Lower lobe of right lung (tissue), 2 donors: ENCODE results near the gene LRPAP1. TPM values are rescaled to one million over a fixed set of nuclear protein-coding genes. Genes with fewer than 3 reads are reported as not detected.
"Not testable (repeated sequence)": the region's sequence is repeated elsewhere in the genome, so short reads cannot be mapped to it uniquely, and the experiment has no call there.

ENCODE experiments used
- ATAC-seq, 2 donors: fragments of 200-7000 bp; cut with Tn5 transposase; one replicate each; pipeline ENCODE4 v1.9.1; 2020 to 2022; ENCODE audit warnings: mild to moderate bottlenecking in 2 of 2, moderate library complexity in 2 of 2
- DNase-seq: peaks from one replicate; pipeline ENCODE4 v3.0.0-alpha.2; 2020
- H3K27ac ChIP-seq: fragments of 200-600 bp; one replicate; pipeline ENCODE4 v1.8.0; 2022
- H3K27me3 ChIP-seq: fragments of 200-600 bp; one replicate; pipeline ENCODE4 v1.8.0; 2022; ENCODE audit warnings: low read depth
- H3K36me3 ChIP-seq: fragments of 200-600 bp; one replicate; pipeline ENCODE4 v1.8.0; 2022; ENCODE audit warnings: mild to moderate bottlenecking
- H3K4me1 ChIP-seq: fragments of 200-600 bp; one replicate; pipeline ENCODE4 v1.8.0; 2022
- H3K4me3 ChIP-seq: fragments of 200-600 bp; one replicate; pipeline ENCODE4 v1.8.0; 2022; ENCODE audit warnings: mild to moderate bottlenecking
- H3K9me3 ChIP-seq: fragments of 200-600 bp; one replicate; pipeline ENCODE4 v1.8.0; 2022
- intact Hi-C: fragments of 100-400 bp; cut with DNase I; formaldehyde crosslinking; loops from one replicate; pipeline ENCODE4 v1.11.0; 2022
- total RNA-seq: library from RNA; stranded (reverse); fragmentation: NEBNext Ultra II Directional; extraction: Animal tissue kit (Norgen Biotek cat#: 25700); gene quantifications from one replicate; pipeline ENCODE4 v1.2.1, GENCODE V29; 2021
- TF ChIP-seq, protein P1 (sequence below): fragments of 200-600 bp; IDR thresholded peaks from one replicate; pipeline ENCODE4 v1.8.0; 2022; ENCODE audit warnings: antibody characterized with exemption, mild to moderate bottlenecking
- donor health status: DM: no; HTN: yes; CAD: no; lungs with severe emphysema.

LRPAP1 gene
- total RNA-seq, 1 donor from 2014 or later = 224 TPM

DNA sequence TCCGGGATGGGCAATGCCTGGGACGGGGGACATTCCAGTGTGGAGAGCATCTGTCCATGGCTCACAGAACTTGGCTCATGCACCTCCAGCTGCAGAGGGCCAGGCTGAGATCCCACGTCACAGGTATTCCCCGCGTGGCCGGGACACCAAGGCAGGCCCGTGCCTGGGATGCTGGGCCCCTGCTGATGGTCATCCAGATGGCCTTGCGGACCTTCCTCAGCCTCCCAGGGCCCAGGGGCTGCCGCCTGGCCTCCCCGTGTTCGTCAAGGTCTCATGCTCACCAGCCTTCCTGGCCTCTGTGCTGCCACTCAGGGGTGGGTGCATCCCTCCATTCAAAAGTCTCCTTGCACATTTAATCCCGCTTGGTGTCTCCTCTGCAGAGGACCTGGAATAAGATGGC, 40.9 kb upstream of the LRPAP1 start:
- Histone ChIP-seq H3K4me1 (no peaks in the 10 kb centered on the region), H3K36me3 (no peaks in the 10 kb centered on the region), H3K27me3 (no peaks in the 10 kb centered on the region), H3K27ac (no peak overlapping the region), H3K9me3 (no peaks in the 10 kb centered on the region), H3K4me3 (no peak overlapping the region)
- TF ChIP-seq, protein P1, sequence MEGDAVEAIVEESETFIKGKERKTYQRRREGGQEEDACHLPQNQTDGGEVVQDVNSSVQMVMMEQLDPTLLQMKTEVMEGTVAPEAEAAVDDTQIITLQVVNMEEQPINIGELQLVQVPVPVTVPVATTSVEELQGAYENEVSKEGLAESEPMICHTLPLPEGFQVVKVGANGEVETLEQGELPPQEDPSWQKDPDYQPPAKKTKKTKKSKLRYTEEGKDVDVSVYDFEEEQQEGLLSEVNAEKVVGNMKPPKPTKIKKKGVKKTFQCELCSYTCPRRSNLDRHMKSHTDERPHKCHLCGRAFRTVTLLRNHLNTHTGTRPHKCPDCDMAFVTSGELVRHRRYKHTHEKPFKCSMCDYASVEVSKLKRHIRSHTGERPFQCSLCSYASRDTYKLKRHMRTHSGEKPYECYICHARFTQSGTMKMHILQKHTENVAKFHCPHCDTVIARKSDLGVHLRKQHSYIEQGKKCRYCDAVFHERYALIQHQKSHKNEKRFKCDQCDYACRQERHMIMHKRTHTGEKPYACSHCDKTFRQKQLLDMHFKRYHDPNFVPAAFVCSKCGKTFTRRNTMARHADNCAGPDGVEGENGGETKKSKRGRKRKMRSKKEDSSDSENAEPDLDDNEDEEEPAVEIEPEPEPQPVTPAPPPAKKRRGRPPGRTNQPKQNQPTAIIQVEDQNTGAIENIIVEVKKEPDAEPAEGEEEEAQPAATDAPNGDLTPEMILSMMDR = no peak
- DNase-seq = no peak
- ATAC-seq = no peak
- intact Hi-C loops = no loop called here

DNA sequence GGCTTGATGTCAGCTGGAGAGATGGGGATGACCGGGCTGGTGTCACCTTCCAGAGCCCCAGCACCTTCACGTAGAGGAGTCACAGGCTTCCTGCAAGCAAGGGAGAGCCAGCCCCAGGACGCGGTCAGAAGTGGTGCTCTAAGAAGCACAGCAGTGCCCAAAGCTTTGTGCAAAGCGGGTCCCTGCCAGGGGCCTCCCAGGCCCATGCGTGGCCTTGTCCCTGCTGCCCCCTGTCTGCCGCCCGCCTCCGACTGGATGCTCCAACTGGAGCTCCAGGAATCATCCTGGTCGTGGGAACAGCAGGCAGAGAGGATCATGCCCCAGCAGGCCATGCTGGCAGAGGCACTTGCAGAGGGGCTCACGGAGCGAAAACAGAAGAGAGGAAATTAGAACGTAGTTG, 40.1 kb upstream of the LRPAP1 start:
- Histone ChIP-seq H3K4me1 (no peaks in the 10 kb centered on the region), H3K4me3 (no peak overlapping the region), H3K27me3 (no peaks in the 10 kb centered on the region), H3K36me3 (no peaks in the 10 kb centered on the region), H3K27ac (no peak overlapping the region), H3K9me3 (no peaks in the 10 kb centered on the region)
- TF ChIP-seq, protein P1 = no peak
- DNase-seq = no peak
- ATAC-seq = no peak
- intact Hi-C loops = no loop called here

DNA sequence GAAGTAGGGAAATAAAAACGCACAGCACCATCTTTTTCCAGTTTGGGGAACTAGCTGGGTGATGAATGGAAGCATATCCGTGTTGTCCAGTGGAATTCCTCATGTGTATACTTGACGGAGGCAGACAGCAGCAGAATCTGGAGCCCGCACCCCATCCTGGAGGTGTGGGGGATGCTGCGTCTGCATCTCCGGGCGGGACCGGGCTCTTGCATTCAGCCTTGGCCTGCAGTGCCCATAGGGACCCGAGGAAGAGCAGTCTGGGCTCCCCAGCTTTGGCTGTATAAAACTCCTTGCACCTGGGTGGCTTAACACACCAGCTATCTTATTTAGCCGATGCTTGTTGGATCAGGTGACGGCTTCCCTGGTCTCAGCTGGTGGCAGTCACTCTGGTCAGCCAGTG, 39.7 kb upstream of the LRPAP1 start:
- H3K27me3 ChIP-seq = no peaks in the 10 kb centered on the region
- no peaks in the 10 kb centered on the region for H3K36me3 ChIP-seq
- H3K9me3 ChIP-seq = no peaks in the 10 kb centered on the region
- no peak overlapping the region for H3K4me3 ChIP-seq
- no peaks in the 10 kb centered on the region for H3K4me1 ChIP-seq
- DNase-seq (no peak), ATAC-seq (no peak)
- TF ChIP-seq, protein P1 = no peak
- intact Hi-C loops = no loop called here
- H3K27ac ChIP-seq = no peak overlapping the region

DNA sequence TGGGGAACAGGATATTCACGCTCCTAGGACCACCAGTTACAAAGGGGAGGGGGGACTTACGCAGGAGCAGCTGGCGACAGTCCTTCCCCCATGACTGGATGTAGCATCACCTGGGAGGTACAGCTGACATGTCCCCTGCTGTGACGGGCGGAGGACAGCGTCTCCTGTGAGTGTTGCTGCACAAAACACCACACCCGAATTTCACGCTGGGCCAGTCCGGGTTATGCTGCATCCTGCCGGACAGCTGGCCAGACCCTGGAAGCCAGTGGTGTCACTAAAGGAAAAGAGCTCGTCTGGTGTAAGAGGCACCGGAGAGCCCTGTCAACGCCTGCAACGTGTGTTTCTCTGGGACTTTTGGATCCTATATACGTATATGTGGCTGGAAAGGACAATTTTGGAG, 38.7 kb upstream of the LRPAP1 start:
- intact Hi-C loops, H3K4me1 ChIP-seq, DNase-seq, ATAC-seq, H3K27ac ChIP-seq, H3K36me3 ChIP-seq, H3K27me3 ChIP-seq, H3K9me3 ChIP-seq, H3K4me3 ChIP-seq: not testable (repeated sequence)

DNA sequence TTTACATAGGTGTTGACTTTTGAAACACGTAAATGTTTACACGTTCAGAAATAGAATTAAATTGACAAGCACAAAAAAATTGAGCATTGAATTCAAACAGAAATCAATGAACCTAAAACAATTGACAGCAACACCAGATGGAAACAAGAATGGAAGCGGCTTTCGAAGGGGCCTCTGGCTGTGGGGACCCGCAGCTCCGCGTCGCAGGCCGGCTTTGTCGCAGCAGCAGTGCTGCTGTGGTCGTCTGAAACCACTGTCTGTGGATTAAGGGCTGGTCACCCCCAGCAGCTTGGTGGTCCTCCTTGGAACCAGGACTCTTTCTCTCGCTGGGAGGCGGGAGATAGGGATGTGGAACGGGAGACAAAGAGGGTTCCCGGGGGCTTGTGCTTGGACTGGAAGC, 37.4 kb upstream of the LRPAP1 start:
- H3K27ac ChIP-seq, DNase-seq, H3K4me1 ChIP-seq, H3K4me3 ChIP-seq, ATAC-seq, H3K9me3 ChIP-seq, intact Hi-C loops, H3K27me3 ChIP-seq, H3K36me3 ChIP-seq: not testable (repeated sequence)

DNA sequence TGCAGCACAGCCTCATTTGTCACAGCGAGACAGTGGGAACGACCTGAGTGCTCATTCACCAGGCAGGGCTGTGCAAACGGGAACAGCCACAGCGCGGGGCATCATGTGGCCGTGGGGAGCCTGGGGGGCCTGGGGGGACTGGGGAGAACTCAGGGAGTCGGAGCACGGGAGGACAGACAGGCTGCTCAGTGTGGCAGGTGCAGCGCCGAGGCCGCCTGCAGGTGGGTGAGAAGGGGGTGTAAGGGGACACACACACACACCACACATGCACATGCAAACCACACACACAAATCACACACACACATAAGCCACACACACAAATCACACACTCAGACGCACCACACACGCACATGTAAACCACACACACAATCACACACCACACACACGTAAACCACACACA, 34.5 kb upstream of the LRPAP1 start:
- DNase-seq, intact Hi-C loops, H3K36me3 ChIP-seq, ATAC-seq, H3K9me3 ChIP-seq, H3K4me3 ChIP-seq, H3K27ac ChIP-seq, H3K4me1 ChIP-seq, H3K27me3 ChIP-seq: not testable (repeated sequence)

DNA sequence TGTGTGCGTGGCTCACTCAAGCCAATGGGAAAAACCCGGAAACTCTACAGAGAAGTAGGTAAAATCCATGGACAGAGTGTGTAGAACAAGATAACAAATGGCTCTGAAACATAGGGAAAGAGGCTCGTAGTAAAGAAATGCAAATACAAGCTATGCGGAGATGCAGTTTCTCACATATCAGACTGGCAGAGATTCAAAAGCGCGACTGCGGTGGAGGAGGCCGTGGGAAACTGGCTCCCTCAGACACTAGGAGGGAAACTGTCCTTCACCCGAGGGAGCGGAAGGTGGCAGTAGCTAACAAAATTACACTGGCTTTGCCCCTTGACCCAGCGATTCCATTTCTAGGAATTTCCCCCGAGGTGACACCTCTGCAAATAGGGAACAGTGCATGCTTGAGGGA, 34.1 kb upstream of the LRPAP1 start:
- H3K9me3 ChIP-seq, H3K36me3 ChIP-seq, DNase-seq, H3K27ac ChIP-seq, intact Hi-C loops, H3K4me3 ChIP-seq, H3K4me1 ChIP-seq, ATAC-seq, H3K27me3 ChIP-seq: not testable (repeated sequence)

DNA sequence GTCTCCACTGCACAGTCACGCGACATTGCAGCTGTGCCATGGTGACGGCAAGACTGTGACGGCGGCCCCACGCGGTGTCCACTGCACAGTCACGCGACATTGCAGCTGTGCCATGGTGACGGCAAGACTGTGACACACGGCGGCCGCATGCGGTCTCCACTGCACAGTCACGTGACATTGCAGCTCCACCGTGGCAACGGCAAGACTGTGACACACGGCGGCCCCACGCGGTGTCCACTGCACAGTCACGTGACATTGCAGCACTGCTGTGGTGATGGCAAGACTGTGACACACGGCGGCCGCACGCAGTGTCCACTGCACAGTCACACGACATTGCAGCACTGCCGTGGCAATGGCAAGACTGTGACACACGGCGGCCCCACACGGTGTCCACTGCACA, 32.7 kb upstream of the LRPAP1 start:
- ATAC-seq, H3K27me3 ChIP-seq, H3K4me1 ChIP-seq, H3K36me3 ChIP-seq, H3K9me3 ChIP-seq, H3K4me3 ChIP-seq, intact Hi-C loops, H3K27ac ChIP-seq, DNase-seq: not testable (repeated sequence)
